Lung (tissue), 12 donors: ENCODE results near the gene NGF. TPM values are rescaled to one million over a fixed set of nuclear protein-coding genes. Genes with fewer than 3 reads are reported as not detected.

Source experiments
- ATAC-seq: fragments of 200-7000 bp; cut with Tn5 transposase; one replicate; pipeline ENCODE4 v1.9.1; 2020; ENCODE audit warnings: moderate number of reproducible peaks; ENCODE audit not compliant: insufficient read depth, low FRiP score
- DNase-seq, 3 donors: peaks; one replicate each; pipeline ENCODE4 v3.0.0-alpha.2; 2013 to 2017
- H3K27ac ChIP-seq, 2 donors: one replicate each; pipeline ENCODE4 v1.5.1; 2013; ENCODE audit warnings: mild to moderate bottlenecking in 2 of 2, moderate library complexity in 2 of 2, control low read depth in 1 of 2, inconsistent platforms in 1 of 2, low read depth in 1 of 2, low read length in 1 of 2
- H3K27me3 ChIP-seq, 3 donors: one replicate each; pipeline ENCODE4 v1.5.1; 2013; ENCODE audit warnings: low read length in 2 of 3; ENCODE audit not compliant: control insufficient read depth in 3 of 3, insufficient read depth in 3 of 3
- H3K36me3 ChIP-seq, 4 donors: one replicate each; pipeline ENCODE4 v1.5.1; 2013; ENCODE audit warnings: low read length in 4 of 4, mild to moderate bottlenecking in 1 of 4, moderate library complexity in 1 of 4; ENCODE audit not compliant: control insufficient read depth in 4 of 4, insufficient read depth in 4 of 4
- H3K4me1 ChIP-seq, 5 donors: one replicate each; pipeline ENCODE4 v1.5.1; 2013; ENCODE audit warnings: low read length in 5 of 5, mild to moderate bottlenecking in 2 of 5, moderate library complexity in 1 of 5; ENCODE audit not compliant: control insufficient read depth in 5 of 5, insufficient read depth in 5 of 5
- H3K4me3 ChIP-seq: one replicate; pipeline ENCODE4 v1.5.1; 2013; ENCODE audit warnings: mild to moderate bottlenecking, control low read depth, moderate library complexity
- H3K9ac ChIP-seq, 2 donors: one replicate each; pipeline ENCODE4 v1.5.1; 2013; ENCODE audit warnings: low read length in 2 of 2, control low read depth in 1 of 2; ENCODE audit not compliant: insufficient read depth in 1 of 2
- H3K9me3 ChIP-seq, 4 donors: one replicate each; pipeline ENCODE4 v1.5.1; 2013; ENCODE audit warnings: low read length in 3 of 4, mild to moderate bottlenecking in 1 of 4, moderate library complexity in 1 of 4; ENCODE audit not compliant: control insufficient read depth in 4 of 4, insufficient read depth in 3 of 4
- WGBS, 2 donors: extraction: QIAGEN DNeasy Blood & Tissue Kit; methylation state at CpG; one replicate each; pipeline ENCODE4 v1.1.7; 2013; 5-methylcytosine and 5-hydroxymethylcytosine counted together
- polyA plus RNA-seq, 2 donors: library from polyadenylated mRNA; stranded (reverse); fragments of 200-250 nt; gene quantifications; one replicate each; pipeline ENCODE4 v1.2.1, GENCODE V29; 2013
- total RNA-seq, 2 donors: library from RNA; depleted of rRNA in 1 of 2; stranded (reverse); fragments of >200 nt in 1 of 2; gene quantifications; one replicate each; pipeline ENCODE4 v1.2.1, GENCODE V29; 2014 to 2021
- TF ChIP-seq, protein P1 (sequence below): IDR thresholded peaks from 2 replicates; pipeline ENCODE4 v1.5.1; 2012; ENCODE audit warnings: mild to moderate bottlenecking; ENCODE audit errors: control extremely low read depth, extremely low read depth
- donor health status: control.
- donor health status: control.
- donor health status: Bipolar disorder and iron deficiency.
- donor health status: healthy.
- donor health status: DM: yes; HTN: yes; CAD: no.

The NGF gene
- total and polyA plus RNA-seq, 4 donors = 0.40 to 1.7 (median 0.50) TPM

DNA sequence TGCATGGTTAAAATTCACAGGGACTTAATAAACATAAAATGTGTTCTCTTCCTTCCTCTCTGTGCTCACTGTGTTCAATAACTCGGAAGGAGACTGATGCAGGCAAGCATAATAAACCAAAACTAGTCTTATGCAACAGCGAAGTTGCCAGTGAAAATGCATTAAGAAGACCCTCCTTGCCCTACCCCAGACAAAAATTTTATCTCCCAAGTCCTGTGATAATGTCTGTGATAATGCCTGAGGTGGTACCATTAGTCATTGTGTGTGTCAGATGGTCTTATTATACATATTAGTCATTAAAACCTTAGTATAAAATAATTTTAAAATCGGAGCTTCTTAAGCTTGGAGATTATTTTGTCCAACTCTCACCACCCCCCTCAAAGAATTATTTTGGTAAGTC is 97.8 kb downstream of the NGF start:
- Histone ChIP-seq H3K27ac (no peak overlapping the region), H3K9me3 (no peaks in the 10 kb centered on the region), H3K4me1 (no peaks in the 10 kb centered on the region), H3K4me3 (no peak overlapping the region), H3K27me3 (no peaks in the 10 kb centered on the region), H3K9ac (no peak overlapping the region), H3K36me3 (no peaks in the 10 kb centered on the region)
- ATAC-seq (no peak), DNase-seq (no peak)
- TF ChIP-seq, protein P1, sequence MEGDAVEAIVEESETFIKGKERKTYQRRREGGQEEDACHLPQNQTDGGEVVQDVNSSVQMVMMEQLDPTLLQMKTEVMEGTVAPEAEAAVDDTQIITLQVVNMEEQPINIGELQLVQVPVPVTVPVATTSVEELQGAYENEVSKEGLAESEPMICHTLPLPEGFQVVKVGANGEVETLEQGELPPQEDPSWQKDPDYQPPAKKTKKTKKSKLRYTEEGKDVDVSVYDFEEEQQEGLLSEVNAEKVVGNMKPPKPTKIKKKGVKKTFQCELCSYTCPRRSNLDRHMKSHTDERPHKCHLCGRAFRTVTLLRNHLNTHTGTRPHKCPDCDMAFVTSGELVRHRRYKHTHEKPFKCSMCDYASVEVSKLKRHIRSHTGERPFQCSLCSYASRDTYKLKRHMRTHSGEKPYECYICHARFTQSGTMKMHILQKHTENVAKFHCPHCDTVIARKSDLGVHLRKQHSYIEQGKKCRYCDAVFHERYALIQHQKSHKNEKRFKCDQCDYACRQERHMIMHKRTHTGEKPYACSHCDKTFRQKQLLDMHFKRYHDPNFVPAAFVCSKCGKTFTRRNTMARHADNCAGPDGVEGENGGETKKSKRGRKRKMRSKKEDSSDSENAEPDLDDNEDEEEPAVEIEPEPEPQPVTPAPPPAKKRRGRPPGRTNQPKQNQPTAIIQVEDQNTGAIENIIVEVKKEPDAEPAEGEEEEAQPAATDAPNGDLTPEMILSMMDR = no peak
- 77 to 92% methylated on average over 3 of the region's 3 CpGs for WGBS, 2 donors

DNA sequence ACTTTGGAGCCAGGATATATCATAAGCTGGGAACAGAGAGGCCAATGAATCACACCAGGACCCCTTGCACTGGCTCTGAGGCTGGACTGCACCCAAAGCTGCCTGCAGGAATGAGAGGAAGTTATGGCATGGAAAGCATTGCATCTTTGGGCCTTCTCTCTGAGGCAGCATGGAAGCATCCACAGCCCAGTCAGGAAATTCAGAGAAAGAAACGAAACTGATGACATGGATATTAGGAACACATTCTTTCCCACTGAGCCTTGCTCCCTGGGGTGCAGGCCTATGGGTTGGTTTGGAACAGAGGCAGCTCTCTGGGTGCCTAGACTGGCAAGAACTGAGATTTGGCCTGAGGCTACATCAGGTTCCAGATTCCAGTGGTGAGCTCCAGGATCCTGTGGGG is 98.6 kb downstream of the NGF start:
- H3K9ac ChIP-seq = no peak overlapping the region
- H3K4me1 ChIP-seq = no peaks in the 10 kb centered on the region
- ATAC-seq = no peak
- H3K36me3 ChIP-seq = no peaks in the 10 kb centered on the region
- no peak overlapping the region for H3K27ac ChIP-seq
- 60 to 89% methylated on average over 1 of the region's 1 CpG for WGBS, 2 donors
- TF ChIP-seq, protein P1 = no peak
- no peak for DNase-seq
- no peaks in the 10 kb centered on the region for H3K9me3 ChIP-seq
- no peak overlapping the region for H3K4me3 ChIP-seq
- no peaks in the 10 kb centered on the region for H3K27me3 ChIP-seq

DNA sequence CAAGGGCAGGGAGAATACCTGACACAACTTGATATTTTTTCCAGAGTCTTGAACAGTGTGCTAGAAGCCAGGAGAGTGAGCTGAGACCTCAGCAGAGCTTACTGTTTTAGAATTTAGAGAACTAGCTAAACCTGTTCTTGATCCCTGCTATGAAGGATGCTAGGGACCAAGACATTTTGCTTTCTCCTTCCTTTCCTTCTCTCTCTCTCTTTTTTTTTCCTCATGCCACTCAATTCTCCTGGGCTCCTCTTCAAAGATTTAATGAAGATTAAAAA is 99.0 kb downstream of the NGF start:
- DNase-seq = no peak
- no peak overlapping the region for H3K4me3 ChIP-seq
- no peak overlapping the region for H3K27ac ChIP-seq
- TF ChIP-seq, protein P1 = no peak
- no peaks in the 10 kb centered on the region for H3K4me1 ChIP-seq
- no peaks in the 10 kb centered on the region for H3K27me3 ChIP-seq
- H3K9ac ChIP-seq = no peak overlapping the region
- H3K36me3 ChIP-seq = no peaks in the 10 kb centered on the region
- H3K9me3 ChIP-seq = no peaks in the 10 kb centered on the region
- no peak for ATAC-seq

DNA sequence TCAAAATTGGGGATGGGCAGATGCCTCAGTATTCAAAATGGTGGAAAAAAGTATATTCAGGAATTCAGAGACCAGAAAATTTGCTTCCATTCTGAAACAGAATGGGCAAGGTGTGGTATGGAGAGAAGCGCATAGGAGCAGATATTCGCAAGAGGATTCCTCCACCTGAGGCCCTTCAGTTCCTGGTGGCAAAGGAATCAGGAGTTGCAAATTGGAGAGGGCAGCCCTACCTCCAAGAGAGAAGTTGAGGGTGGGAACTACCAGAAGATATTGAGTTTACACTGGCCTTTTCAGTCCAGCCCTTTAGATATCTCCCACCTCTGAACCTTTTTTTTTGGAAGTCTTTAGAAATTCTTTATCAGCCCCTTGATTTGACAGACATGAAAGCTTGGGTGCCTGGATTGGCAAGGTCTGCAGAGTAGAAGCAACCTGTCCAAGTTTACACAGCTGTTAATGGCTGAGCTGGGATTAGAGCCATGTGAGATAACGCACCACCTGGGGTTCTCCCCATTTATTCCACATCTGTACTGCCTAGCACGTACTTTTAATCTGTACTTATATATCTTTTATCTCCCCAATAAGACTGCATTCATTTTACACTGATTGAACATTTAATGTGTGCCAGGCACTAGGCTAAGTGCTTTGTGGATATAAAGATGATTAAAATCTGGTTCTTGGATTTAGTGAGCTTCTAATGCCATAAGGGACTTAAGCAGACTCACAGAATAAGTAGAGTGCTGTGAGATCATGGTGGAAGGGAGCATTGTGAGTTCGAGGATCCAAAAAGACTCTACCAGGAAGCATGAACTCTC is 99.5 kb downstream of the NGF start:
- DNase-seq (no peak), ATAC-seq (no peak)
- no peak overlapping the region for H3K4me3 ChIP-seq
- H3K36me3 ChIP-seq = no peaks in the 10 kb centered on the region
- peaks cover 0 to 3% (median 0%) of the 10 kb centered on the region in 5 donors for H3K4me1 ChIP-seq
- no peak overlapping the region for H3K27ac ChIP-seq
- TF ChIP-seq, protein P1 = no peak
- no peak overlapping the region for H3K9ac ChIP-seq
- H3K27me3 ChIP-seq = no peaks in the 10 kb centered on the region
- WGBS, 2 donors = 78 to 90% methylated on average over 5 of the region's 5 CpGs
- peaks cover 0 to 2% (median 0%) of the 10 kb centered on the region in 4 donors for H3K9me3 ChIP-seq
